GM19351 (cell line): ENCODE results near the gene CCSER1.
"Not testable (repeated sequence)": the region's sequence is repeated elsewhere in the genome, so short reads cannot be mapped to it uniquely, and the experiment has no call there.

Source experiments
- ATAC-seq: cut with Tn5 transposase; IDR thresholded peaks from one replicate; pipeline ENCODE4 v1.9.1; 2021; ENCODE audit warnings: mild to moderate bottlenecking, moderate library complexity; ENCODE audit not compliant: unreplicated experiment

CCSER1 gene

DNA sequence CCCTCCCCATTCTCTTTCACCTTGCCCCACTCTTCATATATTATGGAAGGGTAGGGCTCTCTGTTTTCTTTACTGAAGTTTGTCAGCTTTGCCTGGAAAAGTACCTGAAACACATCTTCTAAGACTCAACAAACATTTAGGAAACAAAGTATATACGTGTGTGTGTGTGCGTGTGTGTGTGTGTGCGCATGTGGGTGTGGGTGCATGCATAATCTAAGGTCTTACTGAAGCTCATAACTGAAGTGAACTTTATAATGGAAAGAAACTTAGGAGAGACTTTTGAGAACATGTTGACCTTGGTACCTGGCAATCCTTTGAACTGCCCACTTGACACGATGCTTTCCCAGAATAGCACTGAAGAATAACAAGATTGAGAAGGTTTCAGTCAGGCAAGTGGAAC, 1190.2 kb downstream of the CCSER1 start:
- no peak for ATAC-seq

DNA sequence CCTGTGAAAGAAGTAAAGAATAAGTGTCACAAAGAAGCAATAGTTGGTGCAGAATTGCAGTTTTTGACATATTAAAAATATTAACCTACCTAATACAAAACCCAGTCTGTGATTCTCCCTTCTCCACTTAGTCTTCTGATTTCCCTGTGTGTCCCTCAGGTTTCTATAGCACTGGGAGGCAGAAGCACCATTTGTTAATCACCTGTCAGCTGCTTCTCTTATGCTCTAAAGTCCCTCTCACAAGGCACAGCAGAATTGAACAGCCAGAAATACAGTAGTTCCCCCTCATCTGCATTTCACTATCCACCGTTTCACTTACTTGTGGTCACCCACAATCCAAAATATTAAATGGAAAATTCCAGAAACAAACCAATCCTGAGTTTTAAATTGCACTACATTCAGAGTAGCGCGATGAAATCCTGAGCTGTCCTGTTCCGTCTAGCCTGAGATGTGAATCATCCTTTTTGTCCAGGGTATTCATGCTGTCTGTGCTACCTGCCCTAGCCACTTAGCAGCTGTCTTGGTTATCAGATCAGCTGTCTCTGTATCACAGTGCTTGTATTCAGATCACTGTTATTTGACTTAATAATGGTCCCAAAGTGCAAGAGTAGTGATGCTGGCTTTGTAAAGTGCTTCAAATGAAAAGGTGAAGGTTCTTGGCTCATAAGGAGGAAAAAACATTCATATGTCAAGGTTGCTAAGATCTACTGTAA, 1192.5 kb downstream of the CCSER1 start:
- ATAC-seq, result no peak

GRCh38 chr4:91322961-91323360, 1195.8 kb downstream of the CCSER1 start:
- no peak for ATAC-seq

DNA sequence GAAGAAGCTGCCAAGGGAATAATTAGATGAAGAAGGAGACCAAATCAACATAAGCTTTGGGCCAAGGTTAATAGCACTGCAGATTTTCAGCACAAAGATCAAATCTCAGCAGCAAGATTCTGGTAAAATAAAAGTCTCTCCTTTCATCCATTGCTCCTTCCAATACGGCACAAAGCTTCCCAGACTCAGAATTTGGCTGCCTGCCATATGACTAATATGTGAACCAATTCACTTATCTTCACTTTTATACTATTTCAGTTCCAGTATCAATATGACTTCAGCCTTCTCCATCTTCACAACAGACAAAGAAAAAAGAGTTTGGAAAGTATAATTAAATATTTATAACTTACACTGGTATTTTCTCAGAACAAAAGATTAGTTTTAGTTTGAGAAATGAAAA, 1198.3 kb downstream of the CCSER1 start:
- ATAC-seq, result no peak

DNA sequence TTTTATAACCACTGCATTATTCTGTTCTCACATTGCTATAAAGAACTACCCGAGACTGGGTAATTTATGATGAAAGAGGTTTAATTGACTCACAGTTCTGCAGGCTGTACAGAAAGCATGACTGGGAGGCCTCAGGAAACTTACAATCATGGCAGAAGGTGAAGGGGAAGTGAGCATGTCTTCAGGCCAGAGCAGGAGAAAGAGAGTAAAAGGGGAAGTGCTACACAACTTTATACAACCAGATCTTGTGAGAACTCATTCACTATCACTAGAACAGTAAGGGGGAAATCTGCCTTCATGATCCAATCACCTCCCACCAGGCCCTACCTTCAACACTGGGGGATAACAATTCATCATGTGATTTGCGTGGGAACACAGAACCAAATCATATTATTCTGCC, 1199.0 kb downstream of the CCSER1 start:
- not testable (repeated sequence) for ATAC-seq

GRCh38 chr4:91330555-91331137, 1203.5 kb downstream of the CCSER1 start:
- ATAC-seq, result no peak

GRCh38 chr4:91340822-91341221, 1213.6 kb downstream of the CCSER1 start:
- ATAC-seq, result no peak

DNA sequence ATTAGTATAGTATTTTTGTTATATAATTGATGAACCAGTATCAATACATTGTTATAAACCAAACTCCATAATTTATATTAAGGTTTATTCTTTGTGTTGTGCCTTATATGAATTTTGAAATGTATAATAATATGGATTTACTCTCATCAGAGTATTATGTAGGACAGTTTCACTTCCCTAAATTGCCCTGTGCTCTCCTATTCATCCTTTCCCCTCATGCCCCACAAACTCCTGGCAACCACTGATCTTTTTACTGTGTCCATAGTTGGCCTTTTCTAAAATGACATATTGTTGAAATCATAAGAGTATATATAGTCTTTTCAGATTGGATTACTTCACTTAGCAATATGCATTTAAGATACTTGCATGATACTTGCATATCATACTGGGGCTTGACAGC, 1218.4 kb downstream of the CCSER1 start:
- ATAC-seq, result no peak

GRCh38 chr4:91356496-91356895, 1229.3 kb downstream of the CCSER1 start:
- not testable (repeated sequence) for ATAC-seq

- ATAC-seq, result not testable (repeated sequence)
Measured at GRCh38 chr4:91358016-91358415, 1230.8 kb downstream of the CCSER1 start.

DNA sequence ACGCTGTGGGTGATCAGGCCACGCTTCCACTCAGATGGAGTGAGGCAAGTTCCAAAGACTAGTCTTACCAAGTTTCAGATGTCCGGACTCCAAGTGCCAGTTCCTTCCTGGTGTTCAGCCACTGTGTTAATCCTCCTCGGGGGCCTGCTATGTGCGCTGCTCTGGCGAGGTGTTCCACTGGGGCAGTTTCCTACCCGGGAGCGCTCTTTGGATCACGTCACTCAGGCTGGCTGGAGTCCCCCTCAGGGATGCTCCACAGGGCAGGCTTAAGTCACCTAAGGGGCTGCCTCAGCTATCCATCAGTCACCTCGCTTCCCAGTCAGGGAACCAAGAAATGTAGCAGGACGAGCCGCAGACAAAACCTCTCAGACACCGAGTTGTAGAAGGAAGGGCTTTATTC, 1231.4 kb downstream of the CCSER1 start:
- not testable (repeated sequence) for ATAC-seq

DNA sequence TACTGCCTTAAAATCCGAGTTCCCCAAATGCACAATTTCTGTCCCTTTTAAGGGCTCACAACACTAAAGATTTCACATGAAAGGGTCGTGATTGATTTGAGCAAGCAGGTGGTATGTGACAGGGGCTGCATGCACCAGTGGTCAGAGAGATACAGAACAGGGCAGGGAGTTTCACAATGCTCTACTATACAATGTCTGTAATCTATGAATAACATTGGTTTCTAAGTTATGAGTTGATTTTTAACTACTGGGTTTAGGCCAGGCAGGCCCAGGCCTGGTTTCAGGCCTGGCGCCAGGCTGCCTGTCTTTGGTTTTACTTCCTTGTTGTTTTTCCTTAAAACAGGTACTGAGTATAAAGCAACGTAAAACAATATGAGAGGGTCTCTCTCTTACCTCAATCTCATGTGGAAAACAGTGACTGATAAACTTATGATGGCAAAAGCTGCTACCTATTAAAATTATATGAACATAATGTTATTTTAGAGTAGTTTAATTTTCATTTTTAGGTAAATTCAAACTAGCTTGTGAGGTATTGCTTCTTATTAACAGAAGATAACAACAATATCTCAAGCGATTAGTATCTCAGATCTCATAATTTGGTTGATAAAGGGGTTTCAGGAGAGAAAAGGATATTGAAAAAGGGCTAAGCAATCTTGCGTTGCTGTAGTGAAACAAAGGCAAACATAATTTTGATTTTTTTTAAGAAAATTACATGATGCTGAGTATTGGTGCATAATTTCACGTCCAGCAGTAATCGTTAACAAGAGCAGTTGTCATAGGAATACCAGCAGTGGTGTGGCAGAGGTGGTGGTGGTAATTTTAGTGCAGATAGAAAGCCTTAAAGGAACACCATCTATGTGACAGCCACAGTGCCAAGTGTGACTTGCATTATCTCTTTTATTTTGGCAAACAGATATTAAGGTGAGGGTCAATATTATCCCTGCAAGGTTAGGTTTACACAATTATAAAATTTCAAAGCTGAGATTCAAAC, 1232.1 kb downstream of the CCSER1 start:
- ATAC-seq, result no peak

DNA sequence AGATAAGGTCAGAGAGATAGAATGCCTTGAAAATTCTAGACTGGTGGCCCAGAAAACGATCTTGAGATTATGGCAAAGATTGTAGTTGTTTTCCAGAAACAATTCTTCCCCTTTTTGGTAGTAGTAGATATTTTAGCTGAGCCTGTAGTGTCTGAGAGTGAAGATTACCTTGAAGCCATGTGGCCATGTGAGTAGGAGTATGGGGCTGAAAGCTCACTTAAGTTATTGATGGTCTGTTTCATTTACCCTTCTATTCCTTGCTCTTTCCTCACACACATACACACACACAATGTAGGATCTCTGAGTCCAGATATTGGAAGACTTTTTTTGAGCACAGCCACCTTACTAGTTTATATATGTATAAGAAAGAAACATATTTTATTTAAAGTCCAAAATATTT, 1234.9 kb downstream of the CCSER1 start:
- no peak for ATAC-seq

DNA sequence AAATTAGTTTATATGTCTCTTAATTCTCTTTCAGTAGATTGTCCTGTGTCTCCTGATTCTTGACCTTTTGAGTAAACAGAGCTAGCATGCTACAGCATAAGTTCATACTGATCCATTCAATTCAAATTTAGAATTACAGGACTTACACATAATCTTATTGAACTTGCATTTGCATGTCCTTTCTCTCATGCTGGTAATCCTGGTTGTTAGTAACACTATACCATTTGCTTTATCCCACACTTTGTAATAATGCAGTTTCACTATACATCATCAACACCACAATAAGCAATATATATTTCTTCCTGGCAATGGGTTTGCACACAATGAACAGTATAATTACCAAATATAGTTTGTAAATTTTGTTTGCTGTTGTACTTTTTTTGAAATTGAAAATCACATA, 1239.4 kb downstream of the CCSER1 start:
- ATAC-seq, result no peak

- ATAC-seq, result no peak
Measured at GRCh38 chr4:91369116-91369515, 1241.9 kb downstream of the CCSER1 start.

DNA sequence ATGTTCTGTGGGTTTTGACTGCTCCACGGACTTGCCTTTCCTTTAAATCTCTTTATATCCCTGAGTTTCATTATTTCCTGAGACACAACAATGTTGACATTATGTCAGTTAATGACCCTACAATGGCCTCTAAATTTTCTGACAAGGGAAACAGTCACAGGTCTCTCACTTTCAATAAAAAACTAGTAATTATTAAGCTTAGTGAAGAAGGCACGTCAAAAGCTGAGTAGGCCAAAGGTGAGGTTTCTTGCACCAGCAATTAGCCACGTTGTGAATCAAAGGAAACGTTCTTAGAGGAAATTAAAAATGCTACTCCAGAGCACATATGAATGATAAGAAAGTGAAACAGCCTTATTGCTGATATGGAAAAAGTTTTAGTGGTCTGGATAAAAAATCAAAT, 1246.4 kb downstream of the CCSER1 start:
- ATAC-seq, result no peak

DNA sequence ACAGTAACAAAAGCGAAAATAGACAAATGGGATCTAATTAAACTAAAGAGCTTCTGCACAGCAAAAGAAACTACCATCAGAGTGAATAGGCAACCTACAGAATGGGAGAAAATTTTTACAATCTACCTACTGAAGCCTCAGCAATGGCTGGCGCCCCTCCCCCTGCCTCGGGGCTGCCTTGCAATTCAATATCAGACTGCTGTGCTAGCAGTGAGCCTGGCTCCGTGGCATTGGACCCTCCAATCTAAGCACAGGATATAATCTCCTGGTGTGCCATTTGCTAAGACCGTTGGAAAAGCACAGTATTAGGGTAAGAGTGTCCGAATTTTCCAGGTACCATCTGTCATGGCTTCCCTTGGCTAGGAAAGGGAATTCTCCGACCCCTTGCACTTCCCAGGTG, 1278.2 kb downstream of the CCSER1 start:
- not testable (repeated sequence) for ATAC-seq

DNA sequence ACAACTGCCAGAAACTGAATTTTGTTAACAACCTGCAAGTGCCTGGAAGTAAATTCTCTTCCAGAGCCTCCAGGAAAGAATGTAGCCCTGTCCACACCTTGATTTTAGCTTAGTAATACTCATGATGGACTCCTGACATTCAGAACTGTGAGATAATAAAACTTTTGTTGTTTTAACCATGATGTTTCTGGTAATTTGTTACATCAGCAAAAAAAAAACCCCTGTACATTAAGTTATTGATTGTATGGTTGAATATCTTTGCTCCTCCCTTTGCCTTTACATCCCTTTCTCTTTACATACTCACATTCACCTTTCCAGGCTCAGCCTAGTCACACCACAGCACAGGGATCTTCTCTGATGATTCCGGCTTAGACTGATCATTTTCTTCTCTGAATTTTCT, 1294.8 kb downstream of the CCSER1 start:
- ATAC-seq, result no peak

- no peak for ATAC-seq
Measured at GRCh38 chr4:91426725-91427124, 1299.5 kb downstream of the CCSER1 start.

GRCh38 chr4:91427171-91427570, 1300.0 kb downstream of the CCSER1 start:
- ATAC-seq, result no peak

GRCh38 chr4:91434631-91435030, 1307.4 kb downstream of the CCSER1 start:
- ATAC-seq, result no peak

- no peak for ATAC-seq
Measured at GRCh38 chr4:91436556-91436955, 1309.4 kb downstream of the CCSER1 start.
